GM20431 (cell line): Measurements from ENCODE around the gene CLEC1A.
"Not testable (repeated sequence)": the region's sequence is repeated elsewhere in the genome, so short reads cannot be mapped to it uniquely, and the experiment has no call there.

ENCODE experiments used
- in situ Hi-C: fragments of 300-500 bp; cut with MseI, MboI; formaldehyde crosslinking; loops from one replicate; pipeline ENCODE4 v1.15.0; 2020; ENCODE audit warnings: low sequenced_read_pairs; ENCODE audit not compliant: unreplicated experiment

CLEC1A gene

DNA sequence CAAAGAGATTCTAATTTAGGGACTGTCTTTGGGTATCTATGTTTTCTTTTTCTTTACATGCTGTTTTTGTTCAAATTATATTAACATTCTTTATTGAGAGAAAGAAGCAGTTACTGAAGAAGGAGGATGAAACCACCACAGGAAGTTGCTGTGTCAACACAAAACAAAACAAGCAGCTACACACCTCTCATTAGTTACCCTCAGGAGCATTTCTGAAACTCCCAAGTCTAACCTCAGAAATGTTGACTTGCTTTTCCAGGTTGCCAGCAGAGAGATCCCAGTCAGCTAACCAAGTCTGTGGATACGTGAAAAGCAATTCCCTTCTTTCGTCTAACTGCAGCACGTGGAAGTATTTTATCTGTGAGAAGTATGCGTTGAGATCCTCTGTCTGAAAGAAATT is 33.5 kb downstream of the CLEC1A start:
- in situ Hi-C loops = no loop called here

DNA sequence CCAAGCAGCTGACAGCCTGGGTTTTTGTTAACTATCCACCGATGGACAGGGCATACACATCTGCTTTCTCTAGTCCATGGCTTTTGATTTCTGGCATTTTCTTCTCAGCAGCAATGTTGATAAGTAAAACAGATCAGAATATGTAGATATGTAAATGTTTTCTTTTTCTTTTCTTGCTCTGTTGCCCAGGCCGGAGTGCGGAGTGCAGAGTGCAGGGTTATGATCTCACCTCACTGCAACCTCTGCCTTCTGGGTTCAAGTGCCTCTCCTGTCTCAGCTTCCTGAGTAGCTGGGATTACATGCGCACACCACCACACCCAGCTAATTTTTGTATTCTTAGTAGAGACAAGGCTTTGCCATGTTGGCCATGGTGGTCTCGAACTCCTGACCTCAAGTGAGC is 40.4 kb downstream of the CLEC1A start:
- in situ Hi-C loops = no loop called here

GRCh38 chr12:10052193-10052913 is 46.4 kb downstream of the CLEC1A start:
- in situ Hi-C loops = no loop called here

GRCh38 chr12:10048526-10048925 is 50.3 kb downstream of the CLEC1A start:
- in situ Hi-C loops = no loop called here

GRCh38 chr12:10042167-10042566 is 56.6 kb downstream of the CLEC1A start:
- in situ Hi-C loops = no loop called here

DNA sequence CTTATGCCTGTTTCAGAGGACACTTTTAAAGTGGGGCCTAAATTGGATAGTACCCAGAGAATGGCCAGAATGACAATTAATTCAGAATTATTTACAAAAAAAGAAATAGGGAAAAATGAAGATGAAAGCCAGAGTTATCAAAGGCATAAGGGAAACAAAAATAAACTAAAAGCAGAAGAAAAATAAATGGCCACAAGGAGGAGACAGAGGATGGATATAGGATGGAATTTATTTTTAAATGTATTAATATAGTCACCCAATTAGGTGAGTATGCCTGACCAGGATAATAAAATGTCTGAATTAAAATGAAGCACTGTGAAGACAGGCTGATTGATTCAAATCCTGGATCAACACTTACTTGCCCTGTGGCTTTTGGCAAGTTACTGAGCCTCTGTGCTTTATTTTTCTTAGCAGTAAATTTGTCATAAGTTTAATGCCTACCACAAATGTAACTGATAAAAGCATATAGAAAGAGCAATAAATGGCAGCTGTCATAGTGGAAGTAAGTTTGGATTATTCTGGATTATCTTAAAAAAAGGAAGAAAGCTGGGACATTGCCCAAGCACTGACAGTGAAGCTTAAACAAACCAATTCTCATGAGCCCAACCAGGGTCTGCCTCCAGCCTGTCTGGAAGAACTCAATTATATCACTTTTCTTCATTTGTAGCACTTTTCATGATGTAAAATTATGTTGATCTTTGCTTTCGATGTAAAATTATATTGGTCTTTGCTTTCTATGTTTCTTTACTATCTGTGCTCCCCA is 64.8 kb downstream of the CLEC1A start:
- in situ Hi-C loops = loop anchor here (10.0 kb wide), 1 partner anchor 101 kb away; the partner anchor contains the start of gene CLEC7A

DNA sequence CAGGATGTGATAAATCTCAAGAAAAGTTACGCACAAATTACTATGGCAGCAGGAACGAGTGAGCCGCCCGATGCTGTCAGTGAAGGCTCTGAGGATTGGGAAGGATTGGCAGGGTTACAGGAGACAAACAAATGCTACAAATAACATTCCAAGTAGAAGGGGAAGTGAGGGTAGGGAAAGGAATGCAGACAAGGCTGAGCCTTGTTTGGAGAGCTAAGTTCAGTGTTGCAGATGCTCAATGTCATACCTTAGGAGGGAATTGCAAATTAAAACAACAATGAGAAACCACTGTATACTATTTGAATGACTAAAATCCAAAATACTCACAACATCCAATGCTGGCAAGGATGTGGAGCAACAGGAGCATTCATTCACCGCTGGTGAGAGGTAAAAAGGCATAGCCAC is 67.0 kb downstream of the CLEC1A start:
- in situ Hi-C loops = loop anchor here (10.0 kb wide), 1 partner anchor 103 kb away; the partner anchor contains the start of gene CLEC7A

GRCh38 chr12:10031321-10031720 is 67.5 kb downstream of the CLEC1A start:
- in situ Hi-C loops = loop anchor here (10.0 kb wide), 1 partner anchor 103 kb away; the partner anchor contains the start of gene CLEC7A

GRCh38 chr12:10030446-10030845 is 68.3 kb downstream of the CLEC1A start, which contains the start of gene CLEC9A:
Gene CLEC9A (plus strand): TSS chr12:10030682. CDS start chr12:10052688, 22,006 bp downstream.
- in situ Hi-C loops = loop anchor here (10.0 kb wide), 1 partner anchor 104 kb away; the partner anchor contains the start of gene CLEC7A

DNA sequence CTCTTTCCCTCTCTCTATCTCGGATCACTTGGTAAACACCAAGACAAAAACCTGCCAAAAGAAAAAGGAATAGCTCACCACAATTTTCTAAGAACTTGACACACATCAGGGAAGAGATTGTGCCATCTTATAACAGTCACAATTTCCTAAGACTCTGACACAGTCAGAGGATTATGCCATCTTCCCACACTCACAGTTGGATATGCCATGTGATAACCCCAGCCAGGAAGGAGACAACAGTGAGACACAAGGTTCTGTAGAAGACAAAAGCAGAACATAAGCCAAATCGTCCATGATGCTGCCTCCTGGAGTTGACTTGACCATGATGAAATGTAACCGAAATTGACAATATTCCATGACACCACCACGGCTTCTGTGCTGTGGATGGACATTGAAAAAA is 71.1 kb downstream of the CLEC1A start:
- in situ Hi-C loops = no loop called here

- in situ Hi-C loops = no loop called here
Observed at GRCh38 chr12:10027311-10027710, 71.5 kb downstream of the CLEC1A start.

- in situ Hi-C loops = not testable (repeated sequence)
Observed at GRCh38 chr12:10026666-10027065, 72.1 kb downstream of the CLEC1A start.

GRCh38 chr12:10025236-10025635 is 73.5 kb downstream of the CLEC1A start:
- in situ Hi-C loops = no loop called here

DNA sequence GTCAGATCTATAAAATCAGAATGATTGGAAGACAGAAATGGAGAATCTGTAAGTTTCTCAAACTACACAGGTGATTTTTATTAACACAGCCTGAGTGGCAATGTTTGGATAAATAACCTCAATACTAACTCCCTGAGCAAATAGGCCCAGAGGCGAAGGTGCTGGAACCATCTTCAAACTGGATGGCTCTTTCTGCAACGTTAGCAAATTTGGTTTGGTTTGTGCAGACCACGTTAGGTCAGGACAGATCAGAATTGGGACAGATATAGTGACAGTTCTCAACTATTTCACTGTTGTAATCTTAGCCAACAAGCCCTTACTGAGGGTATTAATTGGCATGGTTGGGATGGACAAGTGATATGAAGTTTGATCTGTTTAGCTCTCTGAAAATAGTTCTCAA is 77.4 kb downstream of the CLEC1A start:
- in situ Hi-C loops = no loop called here
